ENCODE measurements around the gene KLHL1.

Gene KLHL1

DNA sequence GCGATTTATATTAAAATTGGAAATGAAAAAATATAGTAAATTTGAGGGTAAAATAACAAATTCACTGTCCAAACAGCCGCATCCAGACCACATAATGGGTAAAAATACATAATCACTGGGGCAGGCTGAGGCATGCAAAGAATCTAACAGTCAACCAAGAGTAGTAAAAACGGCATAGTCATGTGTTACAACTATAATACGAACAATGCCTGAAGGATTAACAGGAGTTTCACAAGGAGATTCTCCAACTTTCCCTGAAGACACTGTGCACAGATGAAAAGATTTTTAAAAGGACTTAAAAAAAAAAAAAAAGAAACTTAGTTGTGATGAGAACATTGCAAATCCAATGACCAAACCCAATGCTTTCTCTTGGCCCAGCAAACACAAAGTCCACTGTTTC, 21.0 kb downstream of the KLHL1 start:
- H3K27ac ChIP-seq (ENCODE audit: extremely low read depth, low read depth, low read length), result no peak overlapping the region
- H3K36me3 ChIP-seq (ENCODE audit: control insufficient read depth in 2 of 2, insufficient read depth in 1 of 2, low read length in 2 of 2), result no peaks in the 10 kb centered on the region
- no peak overlapping the region for H3K4me3 ChIP-seq (ENCODE audit: low read depth, low read length)
- H3K4me1 ChIP-seq (ENCODE audit: control insufficient read depth, insufficient read depth, low read length), result no peaks in the 10 kb centered on the region
- TF ChIP-seq ZNF664 (tag by site-specific recombination; IDR thresholded peaks at IDR 0.05), result no peak
- TF ChIP-seq ZBTB1 (tag by site-specific recombination; IDR thresholded peaks at IDR 0.05), result no peak
- no peak for TF ChIP-seq ZNF202 (tag by site-specific recombination; IDR thresholded peaks at IDR 0.05; ENCODE audit: borderline replicate concordance)
- TF ChIP-seq ZNF138 (tag by site-specific recombination; IDR thresholded peaks at IDR 0.05; ENCODE audit: borderline replicate concordance), result no peak
- TF ChIP-seq ZNF768 (tag by site-specific recombination; IDR thresholded peaks at IDR 0.05), result no peak
- no peak for TF ChIP-seq ZFP3 (tag by site-specific recombination; IDR thresholded peaks at IDR 0.05; ENCODE audit: low read depth)
- TF ChIP-seq ZNF747 (tag by site-specific recombination; IDR thresholded peaks at IDR 0.05), result no peak
- no peak for TF ChIP-seq ZNF555 (tag by site-specific recombination; conservative IDR thresholded peaks at IDR 0.05)
- ChIA-PET POLR2A (no interaction called here), CTCF (interaction anchor here (0.5 kb wide), 1 partner anchor 549 kb away, joined by 3 read pairs; no protein-coding TSS in a partner anchor)
- H3K9me3 ChIP-seq (ENCODE audit: control insufficient read depth, insufficient read depth, low read depth, low read length), result no peaks in the 10 kb centered on the region

DNA sequence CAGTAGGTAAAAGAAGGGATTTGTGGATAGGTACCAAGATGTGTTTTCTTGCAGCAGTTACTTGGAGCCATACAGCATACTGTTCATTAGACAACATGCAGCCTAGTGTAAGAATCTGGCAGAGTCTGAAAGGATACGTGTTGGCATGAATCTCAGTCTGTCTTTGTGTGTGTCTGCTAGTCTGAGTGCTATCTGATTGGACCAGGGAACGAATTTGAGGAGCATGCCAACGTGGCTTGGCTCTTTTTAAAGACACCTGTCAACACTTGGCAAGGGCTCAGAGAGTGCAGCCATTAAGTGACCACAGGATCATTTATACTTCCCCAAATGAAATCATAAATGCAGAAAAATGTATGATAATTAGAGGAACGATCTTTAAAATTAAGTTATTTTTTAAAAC, 28.2 kb downstream of the KLHL1 start:
- CTCF ChIA-PET, result no interaction called here
- H3K4me1 ChIP-seq (ENCODE audit: control insufficient read depth, insufficient read depth, low read length), result no peaks in the 10 kb centered on the region
- no peaks in the 10 kb centered on the region for H3K9me3 ChIP-seq (ENCODE audit: control insufficient read depth, insufficient read depth, low read depth, low read length)
- TF ChIP-seq, protein P1, sequence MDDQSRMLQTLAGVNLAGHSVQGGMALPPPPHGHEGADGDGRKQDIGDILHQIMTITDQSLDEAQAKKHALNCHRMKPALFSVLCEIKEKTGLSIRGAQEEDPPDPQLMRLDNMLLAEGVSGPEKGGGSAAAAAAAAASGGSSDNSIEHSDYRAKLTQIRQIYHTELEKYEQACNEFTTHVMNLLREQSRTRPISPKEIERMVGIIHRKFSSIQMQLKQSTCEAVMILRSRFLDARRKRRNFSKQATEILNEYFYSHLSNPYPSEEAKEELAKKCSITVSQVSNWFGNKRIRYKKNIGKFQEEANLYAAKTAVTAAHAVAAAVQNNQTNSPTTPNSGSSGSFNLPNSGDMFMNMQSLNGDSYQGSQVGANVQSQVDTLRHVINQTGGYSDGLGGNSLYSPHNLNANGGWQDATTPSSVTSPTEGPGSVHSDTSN (CRISPR knock-in tag; IDR thresholded peaks at IDR 0.05), result no peak
- TF ChIP-seq ZXDB (tag by site-specific recombination; IDR thresholded peaks at IDR 0.05) (no peak), ZNF335 (tag by site-specific recombination; conservative IDR thresholded peaks at IDR 0.05) (no peak), TRIM28 (IDR thresholded peaks at IDR 0.05; ENCODE audit: borderline replicate concordance, low read length) (no peak), ZBTB8A (tag by site-specific recombination; IDR thresholded peaks at IDR 0.05) (no peak), KLF9 (tag by site-specific recombination; IDR thresholded peaks at IDR 0.05; ENCODE audit: low read depth) (no peak), ZNF707 (tag by site-specific recombination; IDR thresholded peaks at IDR 0.05) (no peak), ZNF266 (tag by site-specific recombination; IDR thresholded peaks at IDR 0.05; ENCODE audit: low read depth) (no peak), ZBTB7A (tag by site-specific recombination; IDR thresholded peaks at IDR 0.05; ENCODE audit: low read depth) (no peak)
- TF ChIP-seq, protein P2, sequence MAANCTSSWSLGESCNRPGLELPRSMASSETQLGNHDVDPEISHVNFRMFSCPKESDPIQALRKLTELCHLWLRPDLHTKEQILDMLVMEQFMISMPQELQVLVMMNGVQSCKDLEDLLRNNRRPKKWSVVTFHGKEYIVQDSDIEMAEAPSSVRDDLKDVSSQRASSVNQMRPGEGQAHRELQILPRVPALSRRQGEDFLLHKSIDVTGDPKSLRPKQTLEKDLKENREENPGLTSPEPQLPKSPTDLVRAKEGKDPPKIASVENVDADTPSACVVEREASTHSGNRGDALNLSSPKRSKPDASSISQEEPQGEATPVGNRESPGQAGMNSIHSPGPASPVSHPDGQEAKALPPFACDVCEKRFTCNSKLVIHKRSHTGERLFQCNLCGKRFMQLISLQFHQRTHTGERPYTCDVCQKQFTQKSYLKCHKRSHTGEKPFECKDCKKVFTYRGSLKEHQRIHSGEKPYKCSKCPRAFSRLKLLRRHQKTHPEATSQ (tag by site-specific recombination; IDR thresholded peaks at IDR 0.05), result no peak
- TF ChIP-seq, protein P3, sequence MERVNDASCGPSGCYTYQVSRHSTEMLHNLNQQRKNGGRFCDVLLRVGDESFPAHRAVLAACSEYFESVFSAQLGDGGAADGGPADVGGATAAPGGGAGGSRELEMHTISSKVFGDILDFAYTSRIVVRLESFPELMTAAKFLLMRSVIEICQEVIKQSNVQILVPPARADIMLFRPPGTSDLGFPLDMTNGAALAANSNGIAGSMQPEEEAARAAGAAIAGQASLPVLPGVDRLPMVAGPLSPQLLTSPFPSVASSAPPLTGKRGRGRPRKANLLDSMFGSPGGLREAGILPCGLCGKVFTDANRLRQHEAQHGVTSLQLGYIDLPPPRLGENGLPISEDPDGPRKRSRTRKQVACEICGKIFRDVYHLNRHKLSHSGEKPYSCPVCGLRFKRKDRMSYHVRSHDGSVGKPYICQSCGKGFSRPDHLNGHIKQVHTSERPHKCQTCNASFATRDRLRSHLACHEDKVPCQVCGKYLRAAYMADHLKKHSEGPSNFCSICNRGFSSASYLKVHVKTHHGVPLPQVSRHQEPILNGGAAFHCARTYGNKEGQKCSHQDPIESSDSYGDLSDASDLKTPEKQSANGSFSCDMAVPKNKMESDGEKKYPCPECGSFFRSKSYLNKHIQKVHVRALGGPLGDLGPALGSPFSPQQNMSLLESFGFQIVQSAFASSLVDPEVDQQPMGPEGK (tag by site-specific recombination; IDR thresholded peaks at IDR 0.05), result no peak
- H3K36me3 ChIP-seq (ENCODE audit: control insufficient read depth in 2 of 2, insufficient read depth in 1 of 2, low read length in 2 of 2), result no peaks in the 10 kb centered on the region
- POLR2A ChIA-PET, result no interaction called here
- no peak overlapping the region for H3K4me3 ChIP-seq (ENCODE audit: low read depth, low read length)
- H3K27ac ChIP-seq (ENCODE audit: extremely low read depth, low read depth, low read length), result no peak overlapping the region

DNA sequence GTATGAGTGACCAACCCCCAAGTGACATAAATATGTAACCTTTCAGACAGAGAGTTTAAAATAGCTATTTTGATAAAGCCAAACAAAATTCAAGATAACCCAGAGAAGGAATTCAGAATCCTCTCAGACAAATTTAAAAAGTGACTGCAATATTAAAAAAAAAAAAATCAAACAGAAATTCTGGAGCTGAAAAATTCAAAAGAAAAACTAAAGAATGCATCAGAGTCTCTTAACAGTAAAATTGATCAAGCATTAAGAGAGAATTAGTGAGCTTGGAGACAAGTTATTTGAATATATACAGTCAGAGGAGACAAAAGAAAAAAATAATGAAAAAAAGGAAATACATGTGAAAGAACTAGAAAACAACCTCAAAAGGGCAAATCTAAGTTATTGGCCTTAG, 53.7 kb downstream of the KLHL1 start:
- POLR2A ChIA-PET, result no interaction called here
- TF ChIP-seq SETDB1 (IDR thresholded peaks at IDR 0.05; ENCODE audit: insufficient read length, low read length) (peak; percentile 70), TRIM28 (IDR thresholded peaks at IDR 0.05; ENCODE audit: borderline replicate concordance, low read length) (peak; percentile 52; the same call in 1 of the 2 replicates), KLF1 (tag by site-specific recombination; IDR thresholded peaks at IDR 0.05) (no peak)
- TF ChIP-seq, protein P4, sequence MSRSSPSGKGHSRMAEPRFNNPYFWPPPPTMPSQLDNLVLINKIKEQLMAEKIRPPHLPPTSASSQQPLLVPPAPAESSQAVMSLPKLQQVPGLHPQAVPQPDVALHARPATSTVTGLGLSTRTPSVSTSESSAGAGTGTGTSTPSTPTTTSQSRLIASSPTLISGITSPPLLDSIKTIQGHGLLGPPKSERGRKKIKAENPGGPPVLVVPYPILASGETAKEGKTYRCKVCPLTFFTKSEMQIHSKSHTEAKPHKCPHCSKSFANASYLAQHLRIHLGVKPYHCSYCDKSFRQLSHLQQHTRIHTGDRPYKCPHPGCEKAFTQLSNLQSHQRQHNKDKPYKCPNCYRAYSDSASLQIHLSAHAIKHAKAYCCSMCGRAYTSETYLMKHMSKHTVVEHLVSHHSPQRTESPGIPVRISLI (tag by site-specific recombination; IDR thresholded peaks at IDR 0.05), result no peak
- CTCF ChIA-PET, result no interaction called here
- Histone ChIP-seq H3K4me3 (ENCODE audit: low read depth, low read length) (no peak overlapping the region), H3K27ac (ENCODE audit: extremely low read depth, low read depth, low read length) (no peak overlapping the region), H3K4me1 (ENCODE audit: control insufficient read depth, insufficient read depth, low read length) (no peaks in the 10 kb centered on the region), H3K9me3 (ENCODE audit: control insufficient read depth, insufficient read depth, low read depth, low read length) (no peaks in the 10 kb centered on the region), H3K36me3 (ENCODE audit: control insufficient read depth in 2 of 2, insufficient read depth in 1 of 2, low read length in 2 of 2) (no peaks in the 10 kb centered on the region)

Data from HEK293 (cell line).